Peyer's patch (tissue), 4 donors: ENCODE results near the gene AP2B1.

Experiments used
- CTCF ChIP-seq, 6 experiments: fragments of 450-650 bp in 4 of 6; fragments of 200-600 bp in 2 of 6; sonication (generic) in 1 of 6; IDR thresholded peaks; one replicate each; pipeline ENCODE4 v1.5.1; 2017 to 2019; ENCODE audit warnings: antibody characterized with exemption in 6 of 6, mild to moderate bottlenecking in 3 of 6, moderate library complexity in 1 of 6
- POLR2A ChIP-seq, 2 donors: fragments of 450-650 bp; IDR thresholded peaks; one replicate each; pipeline ENCODE4 v1.5.1; 2017; ENCODE audit warnings: antibody characterized with exemption in 2 of 2, mild to moderate bottlenecking in 2 of 2, moderate library complexity in 2 of 2

DNA sequence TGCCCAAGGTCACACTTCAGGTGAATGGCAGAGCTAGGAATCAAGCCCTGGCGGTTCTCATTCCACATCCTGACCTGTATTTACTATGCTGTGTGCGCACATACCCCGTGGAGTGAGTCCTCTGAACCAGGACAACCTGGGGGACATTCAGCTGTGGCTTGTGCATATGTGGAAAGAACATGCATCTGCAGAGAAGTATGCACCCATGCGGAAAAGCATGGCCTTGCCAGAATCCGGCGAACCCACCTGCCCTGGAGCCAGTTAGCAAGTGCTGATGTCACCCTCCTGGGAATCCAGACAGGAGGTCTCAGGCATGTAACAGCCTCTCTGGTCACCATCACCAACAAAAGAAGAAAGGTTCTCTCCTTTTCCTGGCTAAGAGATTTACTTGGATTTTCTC is 146.2 kb downstream of the AP2B1 start:
- no peak for TF ChIP-seq CTCF (IDR thresholded peaks at IDR 0.05)
- no peak for TF ChIP-seq POLR2A (IDR thresholded peaks at IDR 0.05)
